Transverse colon (tissue), 4 donors: ENCODE data around the gene PSMB3. TPM values are rescaled to one million over a fixed set of nuclear protein-coding genes. Genes with fewer than 3 reads are reported as not detected.

Experiments
- DNase-seq: peaks from one replicate; pipeline ENCODE4 v3.0.0-alpha.2; 2019
- H3K27ac ChIP-seq, 4 donors: fragments of 200-600 bp; sonication (generic); 2 replicates each; pipeline ENCODE4 v1.5.1; 2016 to 2018; ENCODE audit warnings: inconsistent platforms in 4 of 4
- H3K27me3 ChIP-seq: fragments of 200-600 bp; sonication (generic); 2 replicates; pipeline ENCODE4 v1.5.1; 2017; ENCODE audit warnings: inconsistent platforms
- H3K36me3 ChIP-seq, 4 donors: fragments of 200-600 bp; sonication (generic); 2 replicates each; pipeline ENCODE4 v1.5.1; 2017 to 2019; ENCODE audit warnings: inconsistent platforms in 4 of 4
- H3K4me1 ChIP-seq, 4 donors: fragments of 200-600 bp; sonication (generic); 2 replicates each; pipeline ENCODE4 v1.5.1; 2017 to 2020; ENCODE audit warnings: inconsistent platforms in 4 of 4
- H3K4me3 ChIP-seq, 4 donors: fragments of 200-600 bp; sonication (generic); 1 replicate in 1 of 4; 2 replicates in 3 of 4; pipeline versions ENCODE4 v1.5.1 to v1.6.1; 2017 to 2019; ENCODE audit warnings: inconsistent platforms in 4 of 4
- H3K9me3 ChIP-seq, 2 donors: fragments of 200-600 bp; sonication (generic); 2 replicates each; pipeline ENCODE4 v1.5.1; 2017 to 2019; ENCODE audit warnings: inconsistent platforms in 2 of 2
- CTCF ChIP-seq, 5 experiments: fragments of 200-600 bp in 3 of 5; fragments of 450-650 bp in 2 of 5; sonication (generic) in 3 of 5; IDR thresholded peaks; 1 replicate in 2 of 5; 2 replicates in 3 of 5; pipeline ENCODE4 v1.5.1; 2016 to 2017; ENCODE audit warnings: antibody characterized with exemption in 5 of 5, inconsistent platforms in 3 of 5, mild to moderate bottlenecking in 2 of 5, moderate library complexity in 1 of 5
- EP300 ChIP-seq: sonication (generic); formaldehyde crosslinking; IDR thresholded peaks from one replicate; pipeline ENCODE4 v1.6.1; 2017; ENCODE audit warnings: antibody characterized with exemption, low read depth
- POLR2A ChIP-seq: fragments of 450-650 bp; IDR thresholded peaks from one replicate; pipeline ENCODE4 v1.6.1; 2016; ENCODE audit warnings: antibody characterized with exemption, mild to moderate bottlenecking, moderate library complexity
- POLR2AphosphoS5 ChIP-seq, 3 donors: sonication (generic); formaldehyde crosslinking; IDR thresholded peaks; one replicate each; pipeline ENCODE4 v1.6.1; 2016; ENCODE audit warnings: antibody characterized with exemption in 3 of 3
- WGBS, 2 donors: methylation state at CpG; one replicate each; pipeline ENCODE4 v1.1.5; 2018; ENCODE audit warnings: low coverage in 1 of 2; 5-methylcytosine and 5-hydroxymethylcytosine counted together
- in situ Hi-C, 4 donors: fragments of 200-750 bp; cut with MboI; loops; one replicate each; pipeline versions ENCODE4 v1.15.0 to v1.15.1; 2017; ENCODE audit warnings: low sequenced_read_pairs in 3 of 4, low pct_ligation_motif_present in 1 of 4, low pct_unique_long_range_greater_than_20kb in 1 of 4
- intact Hi-C: fragments of 100-400 bp; cut with DNase I; formaldehyde crosslinking; loops from one replicate; pipeline ENCODE4 v1.15.1; 2023; ENCODE audit warnings: low total_unique reads
- total RNA-seq, 4 donors: library from RNA; depleted of rRNA; stranded (reverse); fragments of >200 nt; gene quantifications; one replicate each; pipeline ENCODE4 v1.1.0, GENCODE V29; 2016

Gene PSMB3
- total RNA-seq, 4 donors from 2014 or later = 137 to 169 (median 159) TPM

GRCh38 chr17:38719943-38720641, 32.4 kb upstream of the PSMB3 start:
- in situ Hi-C loops = no loop called here
- Histone ChIP-seq H3K27me3 (no peaks in the 10 kb centered on the region), H3K4me1 (peaks cover 0 to 22% (median 12%) of the 10 kb centered on the region in 4 donors), H3K36me3 (peaks cover 0 to 30% (median 5%) of the 10 kb centered on the region in 4 donors), H3K9me3 (no peaks in the 10 kb centered on the region), H3K4me3 (no peak overlapping the region), H3K27ac (no peak overlapping the region)
- WGBS, 2 donors = 74 to 82% methylated on average over 7 to 33 of the region's 39 CpGs
- no peak for DNase-seq
- intact Hi-C loops = no loop called here
- TF ChIP-seq POLR2A = no peak
- no peak for TF ChIP-seq CTCF (IDR thresholded peaks at IDR 0.05)
- no peak for TF ChIP-seq EP300
- TF ChIP-seq POLR2AphosphoS5 (IDR thresholded peaks at IDR 0.05) = no peak

- DNase-seq = no peak
- no peaks in the 10 kb centered on the region for H3K27me3 ChIP-seq
- intact Hi-C loops (no loop called here), in situ Hi-C loops (no loop called here)
- peaks cover 0 to 21% (median 3%) of the 10 kb centered on the region in 4 donors for H3K36me3 ChIP-seq
- H3K4me3 ChIP-seq = no peak overlapping the region
- H3K27ac ChIP-seq = no peak overlapping the region
- no peaks in the 10 kb centered on the region for H3K9me3 ChIP-seq
- peaks cover 0 to 30% (median 18%) of the 10 kb centered on the region in 4 donors for H3K4me1 ChIP-seq
- WGBS, 2 donors = 90% methylated on average over 3 to 6 of the region's 6 CpGs
- no peak for TF ChIP-seq EP300
- TF ChIP-seq POLR2A = no peak
- no peak for TF ChIP-seq POLR2AphosphoS5 (IDR thresholded peaks at IDR 0.05)
- TF ChIP-seq CTCF (IDR thresholded peaks at IDR 0.05) = no peak
Observed at GRCh38 chr17:38720941-38721340, 31.6 kb upstream of the PSMB3 start.

GRCh38 chr17:38721802-38722201, 30.7 kb upstream of the PSMB3 start:
- Histone ChIP-seq H3K9me3 (no peaks in the 10 kb centered on the region), H3K27ac (no peak overlapping the region), H3K27me3 (no peaks in the 10 kb centered on the region), H3K4me1 (peaks cover 0 to 37% (median 18%) of the 10 kb centered on the region in 4 donors), H3K36me3 (peaks cover 0 to 15% (median 3%) of the 10 kb centered on the region in 4 donors), H3K4me3 (no peak overlapping the region)
- in situ Hi-C loops (no loop called here), intact Hi-C loops (no loop called here)
- WGBS, 2 donors = 93% methylated on average over 11 of the region's 16 CpGs; no CpG with 5 or more reads in 1 of the 2 donors
- TF ChIP-seq POLR2A = no peak
- TF ChIP-seq CTCF (IDR thresholded peaks at IDR 0.05) = no peak
- no peak for TF ChIP-seq EP300
- no peak for TF ChIP-seq POLR2AphosphoS5 (IDR thresholded peaks at IDR 0.05)
- no peak for DNase-seq

GRCh38 chr17:38724337-38724988, 28.1 kb upstream of the PSMB3 start:
- no peak for TF ChIP-seq POLR2A
- TF ChIP-seq POLR2AphosphoS5 (IDR thresholded peaks at IDR 0.05) = no peak
- no peak for TF ChIP-seq EP300
- no peak for TF ChIP-seq CTCF (IDR thresholded peaks at IDR 0.05)
- 42 to 59% methylated on average over 2 to 7 of the region's 16 CpGs for WGBS, 2 donors
- H3K27ac ChIP-seq = peak overlapping the region; percentile 13 to 41 (median 34)
- peak; percentile 72 for DNase-seq
- H3K36me3 ChIP-seq = peaks cover 0 to 6% (median 3%) of the 10 kb centered on the region in 4 donors
- in situ Hi-C loops = no loop called here
- no peaks in the 10 kb centered on the region for H3K9me3 ChIP-seq
- intact Hi-C loops = no loop called here
- peaks cover 7 to 50% (median 25%) of the 10 kb centered on the region in 4 donors for H3K4me1 ChIP-seq
- H3K27me3 ChIP-seq = no peaks in the 10 kb centered on the region
- H3K4me3 ChIP-seq = no peak overlapping the region
